A549 (cell line): ENCODE measurements around the gene TMEM97.

Source experiments
- CTCF ChIP-seq: fragments of >200 bp; sonication (Bioruptor Twin); formaldehyde crosslinking; IDR thresholded peaks from 3 replicates; pipeline ENCODE4 v1.5.1; 2016
- EP300 ChIP-seq, 2 experiments: fragments of >200 bp; sonication (Bioruptor Twin); formaldehyde crosslinking; IDR thresholded peaks; 2 replicates in 1 of 2; 3 replicates in 1 of 2; pipeline ENCODE4 v1.6.1; 2016 to 2017
- HMGXB4 ChIP-seq: fragments of 250-450 bp; sonication (Bioruptor Pico); IDR thresholded peaks from 2 replicates; pipeline ENCODE4 v1.5.0; 2021; ENCODE audit warnings: mild to moderate bottlenecking, moderate library complexity, borderline replicate concordance
- MAZ ChIP-seq: fragments of 150-350 bp; IDR thresholded peaks from 2 replicates; pipeline ENCODE4 v1.6.1; 2014; ENCODE audit warnings: antibody characterized with exemption, low read depth, low read length, borderline replicate concordance
- NR3C1 ChIP-seq: fragments of >200 bp; sonication (Bioruptor Twin); formaldehyde crosslinking; IDR thresholded peaks from 3 replicates; pipeline ENCODE4 v1.6.1; 2017
- POLR2A ChIP-seq: IDR thresholded peaks from 2 replicates; pipeline ENCODE4 v1.6.1; 2012; ENCODE audit warnings: mild to moderate bottlenecking, low read length
- REST ChIP-seq: fragments of 200-600 bp; sonication (generic); IDR thresholded peaks from 2 replicates; pipeline ENCODE4 v1.6.1; 2016; ENCODE audit warnings: antibody characterized with exemption, mild to moderate bottlenecking, moderate library complexity
- TFCP2L1 ChIP-seq: fragments of 250-450 bp; sonication (Bioruptor Pico); IDR thresholded peaks from 2 replicates; pipeline ENCODE4 v1.5.0; 2021; ENCODE audit warnings: mild to moderate bottlenecking

- no peak for TF ChIP-seq TFCP2L1
- no peak for TF ChIP-seq CTCF
- no peak for TF ChIP-seq EP300 (IDR thresholded peaks at IDR 0.05)
- no peak for TF ChIP-seq MAZ
- no peak for TF ChIP-seq HMGXB4 (CRISPR knock-in tag)
- TF ChIP-seq POLR2A: no peak
- no peak for TF ChIP-seq NR3C1
- TF ChIP-seq REST: no peak
Measured at GRCh38 chr17:28341516-28341915, 22.5 kb downstream of the TMEM97 start.
